GM12878 (cell line): ENCODE data around the gene ABCC3. TPM values are rescaled to one million over a fixed set of nuclear protein-coding genes. Genes with fewer than 3 reads are reported as not detected.

ENCODE experiments used
- ATAC-seq: fragments of 200-7000 bp; cut with Tn5 transposase; 3 replicates; pipeline ENCODE4 v1.9.1; 2020; ENCODE audit warnings: mild to moderate bottlenecking, moderate library complexity
- BruUV-seq: library from RNA; stranded (reverse); fragments of 400-500 nt; replicated peaks from 2 replicates; lab custom pipeline; 2021; lab: Mats Ljungman, UMichigan
- CTCF ChIA-PET: fragments of 300-600 bp; sonication (Branson Sonifier 250); formaldehyde crosslinking; extraction: SDS; loops from one replicate; lab custom pipeline; 2021; ENCODE audit warnings: inconsistent platforms; lab: Yijun Ruan, JAX
- POLR2A ChIA-PET: fragments of 350-600 bp; formaldehyde crosslinking; extraction: SDS; loops from one replicate; lab custom pipeline; 2021; ENCODE audit warnings: inconsistent platforms; lab: Charles Lee
- RAD21 ChIA-PET: fragments of 300-600 bp; sonication (Branson Sonifier 250); formaldehyde crosslinking; loops from one replicate; lab custom pipeline; 2023; ENCODE audit warnings: antibody characterized with exemption; ENCODE audit not compliant: unreplicated experiment; lab: Charles Lee
- SMC1A ChIA-PET: fragments of 300-600 bp; sonication (Branson Sonifier 250); formaldehyde crosslinking; loops from one replicate; lab custom pipeline; 2023; ENCODE audit not compliant: unreplicated experiment, uncharacterized antibody; lab: Charles Lee
- DNase-seq: peaks from one replicate; pipeline ENCODE4 v3.0.0-alpha.2; 2011; ENCODE audit warnings: low read depth, low spot score
- FAIRE-seq: peaks from 3 replicates; lab custom pipeline; 2011; peaks lifted over from hg19 to GRCh38; lab: Jason Lieb, UNC
- H2AFZ ChIP-seq: 2 replicates; pipeline ENCODE4 v1.6.0; 2011; ENCODE audit warnings: low read depth, low read length, control low read depth; ENCODE audit not compliant: control insufficient read depth
- H3K27ac ChIP-seq: 2 replicates; pipeline ENCODE4 v1.5.1; 2011; ENCODE audit warnings: control low read depth; ENCODE audit not compliant: control insufficient read depth, insufficient read depth
- H3K27me3 ChIP-seq, 2 experiments: replicated peaks in 1 of 2; 2 replicates each; pipeline versions ENCODE4 v1.6.0 to v1.6.1; 2011; ENCODE audit warnings: low read length in 1 of 2; ENCODE audit not compliant: control insufficient read depth in 2 of 2, insufficient read depth in 2 of 2
- H3K36me3 ChIP-seq, 2 experiments: 2 replicates each; pipeline ENCODE4 v1.5.1; 2011; ENCODE audit warnings: low read length in 1 of 2; ENCODE audit not compliant: control insufficient read depth in 2 of 2, insufficient read depth in 2 of 2
- H3K4me1 ChIP-seq: 2 replicates; pipeline ENCODE4 v1.6.1; 2011; ENCODE audit warnings: mild to moderate bottlenecking, low read length, moderate library complexity, mixed read lengths; ENCODE audit not compliant: control insufficient read depth, insufficient read depth
- H3K4me2 ChIP-seq: 2 replicates; pipeline ENCODE4 v1.6.0; 2011; ENCODE audit warnings: control low read depth; ENCODE audit not compliant: control insufficient read depth, insufficient read depth
- H3K4me3 ChIP-seq: fragments of 200-600 bp; sonication (generic); 2 replicates; pipeline ENCODE4 v1.5.1; 2016
- H3K79me2 ChIP-seq: 2 replicates; pipeline ENCODE4 v1.6.0; 2011; ENCODE audit warnings: low read length; ENCODE audit not compliant: control insufficient read depth, insufficient read depth
- H3K9ac ChIP-seq: 2 replicates; pipeline ENCODE4 v1.8.0; 2011; ENCODE audit warnings: low read length, control low read depth, mixed read lengths; ENCODE audit not compliant: control insufficient read depth, insufficient read depth
- H3K9me3 ChIP-seq: replicated peaks from 3 replicates; pipeline ENCODE4 v1.5.1; 2011; ENCODE audit warnings: mild to moderate bottlenecking, low read length; ENCODE audit not compliant: control insufficient read depth, insufficient read depth
- H4K20me1 ChIP-seq: 2 replicates; pipeline ENCODE4 v1.6.0; 2011; ENCODE audit not compliant: control insufficient read depth, insufficient read depth
- ATF7 ChIP-seq: fragments of 450-650 bp; IDR thresholded peaks from 2 replicates; pipeline ENCODE4 v1.6.1; 2016; ENCODE audit warnings: low read depth, mild to moderate bottlenecking
- BACH1 ChIP-seq: fragments of 450-650 bp; IDR thresholded peaks from 2 replicates; pipeline ENCODE4 v1.6.1; 2017; ENCODE audit warnings: mild to moderate bottlenecking, borderline replicate concordance
- BCL11A ChIP-seq: IDR thresholded peaks from 2 replicates; pipeline ENCODE4 v1.6.1; 2011; ENCODE audit warnings: low read depth, low read length
- CEBPB ChIP-seq, 2 experiments: fragments of 150-350 bp in 1 of 2; IDR thresholded peaks; 2 replicates each; pipeline ENCODE4 v1.6.1; 2012 to 2014; ENCODE audit warnings: low read depth in 2 of 2, low read length in 2 of 2, borderline replicate concordance in 1 of 2, inconsistent platforms in 1 of 2
- ETV6 ChIP-seq, 2 experiments: fragments of 450-650 bp in 1 of 2; IDR thresholded peaks in 1 of 2; conservative IDR thresholded peaks in 1 of 2; 2 replicates each; pipeline ENCODE4 v1.6.1; 2014; ENCODE audit warnings: antibody characterized with exemption in 1 of 2, borderline replicate concordance in 1 of 2, low read depth in 1 of 2, mild to moderate bottlenecking in 1 of 2, moderate library complexity in 1 of 2
- HCFC1 ChIP-seq: fragments of 150-350 bp; IDR thresholded peaks from 2 replicates; pipeline ENCODE4 v1.6.1; 2014; ENCODE audit warnings: low read length
- IKZF2 ChIP-seq, 2 experiments: fragments of 450-650 bp; IDR thresholded peaks; 2 replicates each; pipeline ENCODE4 v1.6.1; 2017; ENCODE audit warnings: mild to moderate bottlenecking in 2 of 2, moderate library complexity in 2 of 2
- JUND ChIP-seq: IDR thresholded peaks from 2 replicates; pipeline ENCODE4 v1.6.1; 2012; ENCODE audit warnings: low read depth, mild to moderate bottlenecking, low read length, improper control_type of control experiment, moderate library complexity
- KDM1A ChIP-seq: fragments of 200-600 bp; sonication (generic); IDR thresholded peaks from 2 replicates; pipeline ENCODE4 v1.6.1; 2016; ENCODE audit warnings: borderline replicate concordance
- MAX ChIP-seq: IDR thresholded peaks from 2 replicates; pipeline ENCODE4 v1.6.1; 2012; ENCODE audit warnings: low read depth, low read length, improper control_type of control experiment
- MTA2 ChIP-seq: fragments of 450-650 bp; IDR thresholded peaks from 2 replicates; pipeline ENCODE4 v1.6.1; 2016; ENCODE audit warnings: low read depth, mild to moderate bottlenecking, moderate library complexity
- NR2C2 ChIP-seq: IDR thresholded peaks from 2 replicates; pipeline ENCODE4 v1.6.1; 2011; ENCODE audit warnings: borderline replicate concordance, low read depth; ENCODE audit not compliant: control insufficient read depth, insufficient read length
- PKNOX1 ChIP-seq: fragments of 450-650 bp; IDR thresholded peaks from 2 replicates; pipeline ENCODE4 v1.6.1; 2016; ENCODE audit warnings: mild to moderate bottlenecking
- POLR2A ChIP-seq: IDR thresholded peaks from 2 replicates; pipeline ENCODE4 v1.6.1; 2011; ENCODE audit warnings: low read depth, mild to moderate bottlenecking, low read length
- REST ChIP-seq: IDR thresholded peaks from 2 replicates; pipeline ENCODE4 v1.6.1; 2012; ENCODE audit warnings: mild to moderate bottlenecking, low read depth, low read length
- SMAD1 ChIP-seq: fragments of 450-650 bp; IDR thresholded peaks from 2 replicates; pipeline ENCODE4 v1.6.1; 2018; ENCODE audit warnings: mild to moderate bottlenecking, low read depth; ENCODE audit not compliant: partially characterized antibody
- SMC3 ChIP-seq: IDR thresholded peaks from 2 replicates; pipeline ENCODE4 v1.6.1; 2011; ENCODE audit warnings: low read length, improper control_type of control experiment, borderline replicate concordance
- SPI1 ChIP-seq: IDR thresholded peaks from 2 replicates; pipeline ENCODE4 v1.6.1; 2011; ENCODE audit warnings: low read depth, mild to moderate bottlenecking, low read length, moderate library complexity, borderline replicate concordance; ENCODE audit not compliant: insufficient read depth
- ZNF217 ChIP-seq: fragments of 450-650 bp; IDR thresholded peaks from 2 replicates; pipeline ENCODE4 v1.6.1; 2017; ENCODE audit warnings: antibody characterized with exemption, mild to moderate bottlenecking
- WGBS: methylation state at CpG from one replicate; pipeline ENCODE4 v1.1.6; 2016; ENCODE audit warnings: low lambda C conversion rate; ENCODE audit not compliant: insufficient replicate concordance, insufficient coverage; ENCODE audit errors: missing lambda C conversion rate; 5-methylcytosine and 5-hydroxymethylcytosine counted together
- in situ Hi-C: fragments of 300-500 bp; cut with MboI; formaldehyde crosslinking; loops from 9 replicates; pipeline ENCODE4 v1.14.3; 2018; ENCODE audit warnings: mixed read lengths
- intact Hi-C: fragments of 100-400 bp; cut with micrococcal nuclease; formaldehyde crosslinking; loops from one replicate; pipeline ENCODE4 v1.14.2; 2022; ENCODE audit not compliant: unreplicated experiment
- polyA plus RNA-seq, 11 experiments: library from polyadenylated mRNA; depleted of rRNA in 4 of 11; unstranded in 6 of 11; stranded (reverse) in 5 of 11; fragments of >200 nt; fragmentation: Nextera tagmentation in 4 of 11; fragmentation: Illumina TruSeq in 1 of 11; extraction: Ambion mirVana in 4 of 11; extraction: Trizol in 1 of 11; gene quantifications; 1 replicate in 1 of 11; 2 replicates in 10 of 11; pipeline versions ENCODE4 v1.2.1 to v1.2.3, GENCODE V29; 2011 to 2016; ENCODE audit warnings: inconsistent platforms in 2 of 11, missing spikeins in 2 of 11, low read depth in 1 of 11
- total RNA-seq, 4 experiments: library from RNA; depleted of rRNA in 3 of 4; stranded (reverse); fragments of >200 nt in 3 of 4; fragmentation: Illumina TruSeq in 1 of 4; extraction: Trizol in 1 of 4; gene quantifications; 2 replicates each; pipeline versions ENCODE4 v1.2.1 to v1.2.3, GENCODE V29; 2013 to 2021

ABCC3 gene
- total and polyA plus RNA-seq, 10 of the 15 experiments (the other 5 are each of a cell fraction or from before 2014, with no cell fraction given) = 0.21 to 2.3 (median 0.71) TPM; not detected in 6

GRCh38 chr17:50587571-50587970 lies 47.1 kb upstream of the ABCC3 start (continued):
- TF ChIP-seq PKNOX1 (no peak), SMC3 (no peak), ETV6 (conservative IDR thresholded peaks at IDR 0.05 in 1 of 2, IDR thresholded peaks at IDR 0.05 in 1 of 2; ENCODE audit: borderline replicate concordance in 1 of 2, low read depth in 1 of 2) (no peak), CEBPB (IDR thresholded peaks at IDR 0.05; ENCODE audit: borderline replicate concordance in 1 of 2, low read depth in 2 of 2, low read length in 2 of 2) (no peak)

- in situ Hi-C loops = no loop called here
- no peak for ATAC-seq
- CTCF ChIA-PET = interaction anchor here (1.5 kb wide), 1 partner anchor 46 kb away, joined by 3 read pairs; no protein-coding TSS in a partner anchor
- H4K20me1 ChIP-seq = no peaks in the 10 kb centered on the region
- H3K4me1 ChIP-seq = no peaks in the 10 kb centered on the region
- H3K36me3 ChIP-seq = no peaks in the 10 kb centered on the region
- 43% methylated on average over 15 of the region's 18 CpGs for WGBS
- SMC1A ChIA-PET = interaction anchor here (0.6 kb wide), 1 partner anchor 32 kb away, joined by 3 read pairs; no protein-coding TSS in a partner anchor
- POLR2A ChIA-PET = interaction anchor here (0.6 kb wide), 1 partner anchor 186 kb away, joined by 3 read pairs; no protein-coding TSS in a partner anchor
- no peak overlapping the region for H2AFZ ChIP-seq
- H3K4me3 ChIP-seq = no peak overlapping the region
- H3K27me3 ChIP-seq = peaks cover 2 to 4% of the 10 kb centered on the region in 2 experiments; a peak in 2 of 4 replicates
- H3K27ac ChIP-seq = no peak overlapping the region
- RAD21 ChIA-PET = no interaction called here
- no peak for FAIRE-seq
- no peak overlapping the region for H3K4me2 ChIP-seq
- BruUV-seq = no TSS peak
- no peaks in the 10 kb centered on the region for H3K79me2 ChIP-seq
- intact Hi-C loops = no loop called here
- no peaks in the 10 kb centered on the region for H3K9me3 ChIP-seq
- H3K9ac ChIP-seq = no peak overlapping the region
- no peak for DNase-seq
- no peak for TF ChIP-seq SMAD1
- no peak for TF ChIP-seq SMC3
- TF ChIP-seq ATF7 = no peak
- no peak for TF ChIP-seq REST
- TF ChIP-seq HCFC1 = no peak
- no peak for TF ChIP-seq NR2C2
- TF ChIP-seq IKZF2 (IDR thresholded peaks at IDR 0.05) = no peak
- no peak for TF ChIP-seq BACH1
- no peak for TF ChIP-seq MTA2
- TF ChIP-seq SPI1 = no peak
- TF ChIP-seq JUND = no peak
- TF ChIP-seq ZNF217 = no peak
- no peak for TF ChIP-seq POLR2A
- TF ChIP-seq KDM1A = no peak
- no peak for TF ChIP-seq MAX
- TF ChIP-seq BCL11A = no peak
Observed at GRCh38 chr17:50588391-50589049, 46.2 kb upstream of the ABCC3 start.
